ENCODE results near the gene TNPO2.

DNA sequence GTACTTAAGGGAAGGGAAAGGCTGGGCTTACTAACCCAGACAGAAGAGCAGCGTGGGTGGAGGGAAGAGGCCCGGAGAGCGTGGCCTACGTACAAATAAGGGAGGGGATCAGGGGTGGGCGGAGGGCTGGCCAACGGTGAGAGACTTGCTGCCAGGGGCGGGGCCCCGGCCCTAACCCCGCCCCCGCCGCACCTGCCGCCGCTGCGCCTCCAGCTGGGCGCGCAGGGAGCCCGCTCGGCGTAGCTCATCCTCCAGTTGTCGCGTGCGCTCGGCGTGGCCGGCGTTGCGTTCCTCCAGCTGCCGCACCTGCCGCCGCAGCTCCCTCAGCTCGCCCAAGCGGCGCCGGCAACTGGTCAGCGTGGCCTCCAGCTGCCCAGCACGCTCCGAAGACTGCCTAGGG is 46.0 kb upstream of the TNPO2 start:
- TF ChIP-seq EZH2 (IDR thresholded peaks at IDR 0.05) (no peak), POLR2AphosphoS5 (IDR thresholded peaks at IDR 0.05; ENCODE audit: borderline replicate concordance, low read depth, low read length) (no peak), FOXP2 (optimal IDR thresholded peaks at IDR 0.05; ENCODE audit: control extremely low read depth, extremely low read length, insufficient read depth) (no peak)

All from SK-N-MC (cell line).